Right lobe of liver (tissue), 6 donors: Measurements from ENCODE around the gene FBXW11. TPM values are rescaled to one million over a fixed set of nuclear protein-coding genes. Genes with fewer than 3 reads are reported as not detected.
"Not testable (repeated sequence)": the region's sequence is repeated elsewhere in the genome, so short reads cannot be mapped to it uniquely, and the experiment has no call there.

Experiments
- ATAC-seq, 4 donors: fragments of 200-7000 bp; cut with Tn5 transposase; one replicate each; pipeline ENCODE4 v1.9.1; 2020; ENCODE audit warnings: mild to moderate bottlenecking in 4 of 4, moderate library complexity in 4 of 4
- DNase-seq, 3 donors: peaks; one replicate each; pipeline ENCODE4 v3.0.0-alpha.2; 2020
- H3K27ac ChIP-seq, 3 donors: fragments of 200-600 bp; one replicate each; pipeline ENCODE4 v1.8.0; 2022
- H3K27me3 ChIP-seq, 2 donors: fragments of 200-600 bp; one replicate each; pipeline ENCODE4 v1.8.0; 2022
- H3K36me3 ChIP-seq, 4 donors: fragments of 200-600 bp; sonication (generic) in 1 of 4; one replicate each; pipeline versions ENCODE4 v1.5.1 to v1.8.0; 2017 to 2022; ENCODE audit warnings: control low read depth in 1 of 4
- H3K4me1 ChIP-seq, 4 donors: fragments of 200-600 bp; sonication (generic) in 1 of 4; one replicate each; pipeline versions ENCODE4 v1.5.1 to v1.8.0; 2017 to 2022; ENCODE audit warnings: control low read depth in 1 of 4
- H3K4me3 ChIP-seq, 3 donors: fragments of 200-600 bp; one replicate each; pipeline ENCODE4 v1.8.0; 2022
- H3K9me3 ChIP-seq, 4 donors: fragments of 200-600 bp; sonication (generic) in 1 of 4; one replicate each; pipeline versions ENCODE4 v1.5.1 to v1.8.0; 2017 to 2022; ENCODE audit warnings: control low read depth in 1 of 4
- CTCF ChIP-seq, 4 donors: fragments of 200-600 bp in 3 of 4; fragments of 450-650 bp in 1 of 4; IDR thresholded peaks; one replicate each; pipeline versions ENCODE4 v1.5.1 to v1.8.0; 2016 to 2022; ENCODE audit warnings: antibody characterized with exemption in 4 of 4, mild to moderate bottlenecking in 2 of 4
- POLR2A ChIP-seq: fragments of 450-650 bp; IDR thresholded peaks from one replicate; pipeline ENCODE4 v1.6.1; 2017; ENCODE audit warnings: antibody characterized with exemption, mild to moderate bottlenecking
- WGBS: methylation state at CpG from one replicate; pipeline ENCODE4 v1.1.6; 2018; ENCODE audit warnings: low coverage, low lambda C conversion rate; ENCODE audit not compliant: insufficient coverage; ENCODE audit errors: missing lambda C conversion rate; 5-methylcytosine and 5-hydroxymethylcytosine counted together
- intact Hi-C, 2 donors: fragments of 100-400 bp; cut with DNase I; formaldehyde crosslinking; loops; one replicate each; pipeline versions ENCODE4 v1.11.2 to v1.14.1; 2022
- total RNA-seq, 6 experiments: library from RNA; depleted of rRNA in 2 of 6; stranded (reverse); fragments of >200 nt in 2 of 6; fragmentation: NEBNext Ultra II Directional in 3 of 6; extraction: Animal tissue kit (Norgen Biotek cat#: 25700) in 3 of 6; gene quantifications; one replicate each; pipeline versions ENCODE4 v1.1.0 to v1.2.4, GENCODE V29; 2016 to 2023
- donor health status: DM: no; HTN: yes; CAD: no.
- donor health status: DM: no; HTN: no; CAD: no.
- donor health status: DM: no; HTN: no; CAD: no.
- donor health status: DM: no; HTN: yes; CAD: no.
- donor health status: DM: no; HTN: yes; CAD: no.

The FBXW11 gene
- total RNA-seq, 6 experiments from 2014 or later = 19.9 to 35.9 (median 28.4) TPM

GRCh38 chr5:171981847-171982246, 24.6 kb downstream of the FBXW11 start:
- ATAC-seq = no peak
- intact Hi-C loops = no loop called here

GRCh38 chr5:171980792-171981191, 25.6 kb downstream of the FBXW11 start:
- Histone ChIP-seq H3K27ac (no peak overlapping the region), H3K9me3 (peaks cover 0 to 6% (median 0%) of the 10 kb centered on the region in 4 donors), H3K4me3 (no peak overlapping the region), H3K27me3 (no peaks in the 10 kb centered on the region), H3K4me1 (peaks cover 0 to 13% (median 0%) of the 10 kb centered on the region in 4 donors), H3K36me3 (no peaks in the 10 kb centered on the region)
- intact Hi-C loops = no loop called here
- ATAC-seq = peak in 1 of 4 donors; percentile 60
- TF ChIP-seq CTCF (IDR thresholded peaks at IDR 0.05) = no peak
- no peak for TF ChIP-seq POLR2A
- DNase-seq = no peak
- WGBS = 60% methylated on average over 3 of the region's 3 CpGs

More at GRCh38 chr5:171981847-171982246, 24.6 kb downstream of the FBXW11 start:
- Histone ChIP-seq H3K36me3 (no peaks in the 10 kb centered on the region), H3K27ac (no peak overlapping the region), H3K4me1 (peaks cover 0 to 13% (median 0%) of the 10 kb centered on the region in 4 donors), H3K4me3 (no peak overlapping the region), H3K9me3 (peaks cover 0 to 6% (median 0%) of the 10 kb centered on the region in 4 donors), H3K27me3 (no peaks in the 10 kb centered on the region)
- WGBS = 100% methylated on average over 2 of the region's 2 CpGs
- DNase-seq = no peak
- TF ChIP-seq POLR2A = no peak
- no peak for TF ChIP-seq CTCF (IDR thresholded peaks at IDR 0.05)

- WGBS = 94% methylated on average over 8 of the region's 8 CpGs
- Histone ChIP-seq H3K9me3 (peaks cover 0 to 6% (median 0%) of the 10 kb centered on the region in 4 donors), H3K36me3 (no peaks in the 10 kb centered on the region), H3K4me3 (no peak overlapping the region), H3K27me3 (no peaks in the 10 kb centered on the region), H3K4me1 (peaks cover 0 to 13% (median 0%) of the 10 kb centered on the region in 4 donors), H3K27ac (no peak overlapping the region)
- intact Hi-C loops = no loop called here
- TF ChIP-seq POLR2A (no peak), CTCF (IDR thresholded peaks at IDR 0.05) (no peak)
- ATAC-seq (no peak), DNase-seq (no peak)
Observed at GRCh38 chr5:171979606-171980005, 26.8 kb downstream of the FBXW11 start.

GRCh38 chr5:171978519-171978918, 27.9 kb downstream of the FBXW11 start:
- ATAC-seq (no peak), DNase-seq (no peak)
- Histone ChIP-seq H3K4me3 (no peak overlapping the region), H3K9me3 (peaks cover 0 to 6% (median 0%) of the 10 kb centered on the region in 4 donors), H3K4me1 (peaks cover 0 to 13% (median 0%) of the 10 kb centered on the region in 4 donors), H3K27ac (no peak overlapping the region), H3K36me3 (no peaks in the 10 kb centered on the region), H3K27me3 (no peaks in the 10 kb centered on the region)
- TF ChIP-seq CTCF (IDR thresholded peaks at IDR 0.05) = no peak
- no peak for TF ChIP-seq POLR2A
- intact Hi-C loops = no loop called here
- 91% methylated on average over 4 of the region's 4 CpGs for WGBS

GRCh38 chr5:171978016-171978415, 28.4 kb downstream of the FBXW11 start:
- H3K9me3 ChIP-seq = peaks cover 0 to 6% (median 0%) of the 10 kb centered on the region in 4 donors
- no peaks in the 10 kb centered on the region for H3K27me3 ChIP-seq
- H3K4me3 ChIP-seq = no peak overlapping the region
- no peaks in the 10 kb centered on the region for H3K36me3 ChIP-seq
- no peak for TF ChIP-seq POLR2A
- TF ChIP-seq CTCF (IDR thresholded peaks at IDR 0.05) = no peak
- peaks cover 0 to 16% (median 0%) of the 10 kb centered on the region in 4 donors for H3K4me1 ChIP-seq
- no peak overlapping the region for H3K27ac ChIP-seq
- ATAC-seq = no peak
- intact Hi-C loops = no loop called here
- DNase-seq = no peak
- 57% methylated on average over 1 of the region's 1 CpG for WGBS

- H3K9me3 ChIP-seq, DNase-seq, H3K4me3 ChIP-seq, H3K27me3 ChIP-seq, H3K36me3 ChIP-seq, intact Hi-C loops, H3K27ac ChIP-seq: not testable (repeated sequence)
- ATAC-seq = peak in 3 of 4 donors; percentile 45 to 60 (median 52)
- peaks cover 0 to 19% (median 0%) of the 10 kb centered on the region in 4 donors for H3K4me1 ChIP-seq
- WGBS = 69% methylated on average over 6 of the region's 6 CpGs
Observed at GRCh38 chr5:171977244-171977950, 29.0 kb downstream of the FBXW11 start.
